Endothelial cell of umbilical vein (primary cell): Measurements from ENCODE around the gene NFATC2. TPM values are rescaled to one million over a fixed set of nuclear protein-coding genes. Genes with fewer than 3 reads are reported as not detected.

ENCODE experiments used
- BruUV-seq: library from RNA; stranded (reverse); fragments of 400-500 nt; replicated peaks from 2 replicates; lab custom pipeline; 2021; lab: Mats Ljungman, UMichigan
- CTCF ChIA-PET: fragments of 300-600, 350-600 bp; sonication (Branson Sonifier 250); formaldehyde crosslinking; loops from one replicate; lab custom pipeline; 2021; ENCODE audit warnings: antibody characterized with exemption, inconsistent platforms; lab: Charles Lee
- POLR2A ChIA-PET: fragments of 300-600, 350-600 bp; sonication (Branson Sonifier 250); formaldehyde crosslinking; loops from one replicate; lab custom pipeline; 2021; ENCODE audit warnings: antibody characterized with exemption, inconsistent platforms; lab: Charles Lee
- DNase-seq: peaks from one replicate; pipeline ENCODE4 v3.0.0-alpha.2; 2011; ENCODE audit warnings: low read depth, low spot score
- FAIRE-seq: peaks from 2 replicates; lab custom pipeline; 2011; peaks lifted over from hg19 to GRCh38; lab: Jason Lieb, UNC
- H2AFZ ChIP-seq: 2 replicates; pipeline ENCODE4 v1.6.0; 2012; ENCODE audit warnings: low read depth, low read length, control low read depth, inconsistent platforms
- H3K27ac ChIP-seq: 2 replicates; pipeline ENCODE4 v1.5.1; 2011; ENCODE audit warnings: low read depth, mild to moderate bottlenecking, control low read depth, low read length, moderate library complexity; ENCODE audit not compliant: insufficient read depth
- H3K27me3 ChIP-seq, 2 experiments: 2 replicates each; pipeline versions ENCODE4 v1.6.0 to v1.6.1; 2011; ENCODE audit warnings: low read length in 2 of 2, mixed read lengths in 1 of 2; ENCODE audit not compliant: control insufficient read depth in 2 of 2, insufficient read depth in 2 of 2
- H3K36me3 ChIP-seq, 2 experiments: 2 replicates in 1 of 2; 3 replicates in 1 of 2; pipeline ENCODE4 v1.5.1; 2011; ENCODE audit warnings: low read length in 2 of 2, mild to moderate bottlenecking in 1 of 2, moderate library complexity in 1 of 2; ENCODE audit not compliant: control insufficient read depth in 2 of 2, insufficient read depth in 2 of 2; ENCODE audit errors: extremely low read depth in 1 of 2
- H3K4me1 ChIP-seq: 3 replicates; pipeline ENCODE4 v1.5.1; 2011; ENCODE audit warnings: mild to moderate bottlenecking, low read length; ENCODE audit not compliant: control insufficient read depth, insufficient read depth; ENCODE audit errors: extremely low read depth
- H3K4me2 ChIP-seq: 2 replicates; pipeline ENCODE4 v1.6.1; 2011; ENCODE audit warnings: low read length, control low read depth, mixed read lengths; ENCODE audit not compliant: insufficient read depth
- H3K4me3 ChIP-seq, 3 experiments: fragments of 200-600 bp in 1 of 3; sonication (generic), shearing (Covaris generic) in 1 of 3; replicated peaks in 1 of 3; 2 replicates each; pipeline ENCODE4 v1.5.1; 2011 to 2016; ENCODE audit warnings: control low read depth in 3 of 3, low read length in 3 of 3, mild to moderate bottlenecking in 2 of 3, inconsistent platforms in 1 of 3, low read depth in 1 of 3, moderate library complexity in 1 of 3; ENCODE audit not compliant: insufficient read depth in 1 of 3
- H3K79me2 ChIP-seq: 2 replicates; pipeline ENCODE4 v1.6.0; 2012; ENCODE audit warnings: low read length, inconsistent platforms; ENCODE audit not compliant: control insufficient read depth, insufficient read depth
- H3K9ac ChIP-seq: replicated peaks from 2 replicates; pipeline ENCODE3; 2011; ENCODE audit warnings: low read length, control low read depth; ENCODE audit not compliant: insufficient read depth; ENCODE audit errors: extremely low read depth
- H3K9me1 ChIP-seq: replicated peaks from 3 replicates; pipeline ENCODE4 v1.6.0; 2011; ENCODE audit warnings: mild to moderate bottlenecking, low read length; ENCODE audit not compliant: control insufficient read depth, insufficient read depth; ENCODE audit errors: extremely low read depth
- H3K9me3 ChIP-seq: replicated peaks from 2 replicates; pipeline ENCODE4 v1.5.1; 2012; ENCODE audit warnings: low read length, inconsistent platforms; ENCODE audit not compliant: control insufficient read depth, insufficient read depth
- H4K20me1 ChIP-seq: replicated peaks from 2 replicates; pipeline ENCODE3; 2011; ENCODE audit warnings: mild to moderate bottlenecking, low read length; ENCODE audit not compliant: control insufficient read depth, insufficient read depth; ENCODE audit errors: extremely low read depth
- CTCF ChIP-seq, 2 donors: IDR thresholded peaks; 1 replicate in 1 of 2; 2 replicates in 1 of 2; pipeline ENCODE4 v1.5.1; 2011; ENCODE audit warnings: low read length in 2 of 2, mild to moderate bottlenecking in 2 of 2, moderate library complexity in 2 of 2, control low read depth in 1 of 2, inconsistent platforms in 1 of 2, low read depth in 1 of 2; ENCODE audit not compliant: insufficient read depth in 1 of 2; ENCODE audit errors: extremely low read depth in 1 of 2
- EZH2 ChIP-seq: IDR thresholded peaks from 2 replicates; pipeline ENCODE4 v1.6.1; 2012; ENCODE audit warnings: borderline replicate concordance, low read depth, mild to moderate bottlenecking, moderate library complexity, low read length, inconsistent platforms; ENCODE audit not compliant: severe bottlenecking
- FOS ChIP-seq: IDR thresholded peaks from 2 replicates; pipeline ENCODE4 v1.6.1; 2011; ENCODE audit warnings: mild to moderate bottlenecking, low read length, moderate library complexity, borderline replicate concordance; ENCODE audit not compliant: insufficient read depth
- GATA2 ChIP-seq: IDR thresholded peaks from 2 replicates; pipeline ENCODE4 v1.7.0; 2011; ENCODE audit warnings: low read depth, mild to moderate bottlenecking, moderate library complexity, mixed read lengths, low read length; ENCODE audit not compliant: insufficient read length, insufficient read depth
- JUN ChIP-seq: IDR thresholded peaks from 2 replicates; pipeline ENCODE4 v1.6.1; 2011; ENCODE audit warnings: borderline replicate concordance, low read depth; ENCODE audit not compliant: insufficient read length, insufficient read depth
- MAX ChIP-seq: IDR thresholded peaks from 2 replicates; pipeline ENCODE4 v1.6.1; 2011; ENCODE audit not compliant: insufficient read depth, insufficient read length
- MYC ChIP-seq: IDR thresholded peaks from one replicate; pipeline ENCODE4 v1.6.1; 2011; ENCODE audit warnings: mild to moderate bottlenecking, low read depth, low read length
- POLR2A ChIP-seq: IDR thresholded peaks from 2 replicates; pipeline ENCODE4 v1.6.1; 2012; ENCODE audit warnings: low read depth, mild to moderate bottlenecking, control low read depth, low read length
- POLR2AphosphoS5 ChIP-seq: IDR thresholded peaks from 2 replicates; pipeline ENCODE4 v1.6.1; 2012; ENCODE audit warnings: low read depth, mild to moderate bottlenecking, control low read depth, low read length, moderate library complexity; ENCODE audit not compliant: insufficient read depth
- dilution Hi-C: fragments of 300-500 bp; cut with MboI; formaldehyde crosslinking; loops from one replicate; pipeline ENCODE4 v1.15.0; 2019; ENCODE audit warnings: low sequenced_read_pairs; ENCODE audit not compliant: extremely low pct_ligation_motif_present
- intact Hi-C: fragments of 100-400 bp; cut with micrococcal nuclease; formaldehyde crosslinking; loops from one replicate; pipeline ENCODE4 v1.10.0; 2022
- polyA plus RNA-seq, 4 experiments: library from polyadenylated mRNA; depleted of rRNA in 3 of 4; stranded (reverse) in 3 of 4; unstranded in 1 of 4; fragments of >200 nt; gene quantifications; 2 replicates each; pipeline versions ENCODE4 v1.2.1 to v1.2.3, GENCODE V29; 2011 to 2012; ENCODE audit warnings: missing spikeins in 1 of 4
- total RNA-seq: library from RNA; stranded (reverse); gene quantifications from 2 replicates; pipeline ENCODE4 v1.2.3, GENCODE V29; 2021

NFATC2 gene
- total and polyA plus RNA-seq, 2 donors (not counting 3 experiments of a cell fraction or from before 2014, with no cell fraction given) = 3.1 to 13.0 TPM

GRCh38 chr20:51578145-51578459 is 35.6 kb upstream of the NFATC2 start:
- POLR2A ChIA-PET = no interaction called here
- no TSS peak for BruUV-seq

More at GRCh38 chr20:51578145-51578459, 35.6 kb upstream of the NFATC2 start:
- DNase-seq = no peak
- no peak overlapping the region for H3K27ac ChIP-seq
- CTCF ChIA-PET = interaction anchor here (0.6 to 0.8 kb wide), 2 partner anchors 16 to 205 kb away, joined by 3 to 4 read pairs; no protein-coding TSS in a partner anchor
- no peaks in the 10 kb centered on the region for H3K36me3 ChIP-seq
- intact Hi-C loops = no loop called here
- no peaks in the 10 kb centered on the region for H3K9me3 ChIP-seq
- no peaks in the 10 kb centered on the region for H3K9me1 ChIP-seq
- H3K4me3 ChIP-seq = no peak overlapping the region
- H3K79me2 ChIP-seq = no peaks in the 10 kb centered on the region
- dilution Hi-C loops = loop anchor here (25.0 kb wide), 1 partner anchor 166 kb away; no protein-coding TSS in a partner anchor
- no peak overlapping the region for H3K9ac ChIP-seq
- peaks cover 0 to 5% of the 10 kb centered on the region in 2 experiments for H3K27me3 ChIP-seq
- FAIRE-seq = no peak
- TF ChIP-seq EZH2 (no peak), FOS (no peak), MAX (no peak), MYC (no peak), JUN (no peak), POLR2AphosphoS5 (no peak), POLR2A (no peak), CTCF (IDR thresholded peaks at IDR 0.05; ENCODE audit: extremely low read depth in 1 of 2, insufficient read depth in 1 of 2, low read depth in 1 of 2, low read length in 2 of 2) (no peak), GATA2 (no peak)
- no peaks in the 10 kb centered on the region for H3K4me1 ChIP-seq
- H4K20me1 ChIP-seq = no peaks in the 10 kb centered on the region
- no peak overlapping the region for H2AFZ ChIP-seq
- no peak overlapping the region for H3K4me2 ChIP-seq
